CD14-positive monocyte (primary cell): ENCODE measurements around the gene DAB2IP. TPM values are rescaled to one million over a fixed set of nuclear protein-coding genes. Genes with fewer than 3 reads are reported as not detected.

Experiments
- DNase-seq, 3 donors: peaks; one replicate each; pipeline ENCODE4 v3.0.0-alpha.2; 2011 to 2022
- H2AFZ ChIP-seq: 2 replicates; pipeline ENCODE4 v1.6.0; 2012; ENCODE audit warnings: mild to moderate bottlenecking, low read depth, low read length, inconsistent platforms; ENCODE audit not compliant: insufficient read depth, poor library complexity, severe bottlenecking
- H3K27ac ChIP-seq, 2 donors: 1 replicate in 1 of 2; 2 replicates in 1 of 2; pipeline ENCODE4 v1.5.1; 2012 to 2013; ENCODE audit warnings: low read length in 2 of 2, control low read depth in 1 of 2, inconsistent platforms in 1 of 2, low read depth in 1 of 2, mild to moderate bottlenecking in 1 of 2
- H3K27me3 ChIP-seq, 2 donors: one replicate each; pipeline versions ENCODE4 v1.6.0 to v1.6.1; 2011 to 2013; ENCODE audit warnings: low read length in 2 of 2; ENCODE audit not compliant: control insufficient read depth in 2 of 2, insufficient read depth in 2 of 2
- H3K36me3 ChIP-seq, 2 donors: replicated peaks in 1 of 2; 1 replicate in 1 of 2; 2 replicates in 1 of 2; pipeline versions ENCODE4 v1.5.1 to v1.6.1; 2012 to 2013; ENCODE audit warnings: low read length in 2 of 2, control low read depth in 1 of 2, inconsistent platforms in 1 of 2, mild to moderate bottlenecking in 1 of 2; ENCODE audit not compliant: insufficient read depth in 2 of 2, control insufficient read depth in 1 of 2
- H3K4me1 ChIP-seq, 2 donors: 1 replicate in 1 of 2; 2 replicates in 1 of 2; pipeline versions ENCODE4 v1.5.1 to v1.6.1; 2012 to 2013; ENCODE audit warnings: low read length in 2 of 2, control low read depth in 1 of 2, inconsistent platforms in 1 of 2, mild to moderate bottlenecking in 1 of 2, moderate library complexity in 1 of 2; ENCODE audit not compliant: insufficient read depth in 2 of 2, control insufficient read depth in 1 of 2
- H3K4me2 ChIP-seq: replicated peaks from 2 replicates; pipeline ENCODE3; 2012; ENCODE audit warnings: low read length, moderate library complexity, mild to moderate bottlenecking; ENCODE audit not compliant: poor library complexity, severe bottlenecking; ENCODE audit errors: extremely low read depth
- H3K4me3 ChIP-seq, 3 experiments: fragments of 200-600 bp in 1 of 3; sonication (generic) in 1 of 3; replicated peaks in 1 of 3; 1 replicate in 2 of 3; 2 replicates in 1 of 3; pipeline ENCODE4 v1.5.1; 2011 to 2013; ENCODE audit warnings: low read length in 3 of 3, mild to moderate bottlenecking in 3 of 3, control low read depth in 2 of 3, low read depth in 2 of 3, inconsistent platforms in 1 of 3, moderate library complexity in 1 of 3
- H3K79me2 ChIP-seq: 2 replicates; pipeline ENCODE4 v1.6.0; 2012; ENCODE audit warnings: mild to moderate bottlenecking, control low read depth, inconsistent platforms, low read length, moderate library complexity; ENCODE audit not compliant: insufficient read depth
- H3K9ac ChIP-seq: 2 replicates; pipeline ENCODE4 v1.6.0; 2017; ENCODE audit warnings: low read length, mild to moderate bottlenecking; ENCODE audit not compliant: insufficient read depth, poor library complexity, severe bottlenecking
- H3K9me3 ChIP-seq, 2 donors: replicated peaks in 1 of 2; 1 replicate in 1 of 2; 2 replicates in 1 of 2; pipeline versions ENCODE4 v1.5.1 to v1.6.1; 2012 to 2013; ENCODE audit warnings: low read length in 2 of 2, control low read depth in 1 of 2; ENCODE audit not compliant: control insufficient read depth in 1 of 2, insufficient read depth in 1 of 2
- H4K20me1 ChIP-seq: 2 replicates; pipeline ENCODE4 v1.6.0; 2012; ENCODE audit warnings: mild to moderate bottlenecking, low read length, control low read depth, moderate library complexity; ENCODE audit not compliant: insufficient read depth
- H3K27ac Mint-ChIP-seq, 7 donors: one replicate each; pipeline ENCODE4 v1.8.0; 2020; ENCODE audit warnings: mild to moderate bottlenecking in 7 of 7, mixed read lengths in 7 of 7, moderate library complexity in 6 of 7, inconsistent platforms in 2 of 7
- H3K27me3 Mint-ChIP-seq, 3 donors: one replicate each; pipeline ENCODE4 v1.8.0; 2021 to 2022; ENCODE audit warnings: low read depth in 3 of 3, mild to moderate bottlenecking in 3 of 3, mixed read lengths in 3 of 3, moderate library complexity in 3 of 3, inconsistent platforms in 1 of 3
- H3K36me3 Mint-ChIP-seq, 2 donors: one replicate each; pipeline ENCODE4 v1.8.0; 2020; ENCODE audit warnings: mixed read lengths in 2 of 2, inconsistent platforms in 1 of 2, mild to moderate bottlenecking in 1 of 2
- H3K4me1 Mint-ChIP-seq: one replicate; pipeline ENCODE4 v1.8.0; 2020; ENCODE audit warnings: mild to moderate bottlenecking, mixed read lengths
- H3K4me3 Mint-ChIP-seq, 2 donors: one replicate each; pipeline ENCODE4 v1.8.0; 2020; ENCODE audit warnings: mild to moderate bottlenecking in 2 of 2, mixed read lengths in 2 of 2, moderate library complexity in 1 of 2
- H3K9me3 Mint-ChIP-seq, 7 donors: one replicate each; pipeline ENCODE4 v1.8.0; 2020 to 2022; ENCODE audit warnings: mixed read lengths in 7 of 7, mild to moderate bottlenecking in 6 of 7, moderate library complexity in 6 of 7, inconsistent platforms in 2 of 7
- WGBS: methylation state at CpG from one replicate; pipeline ENCODE4 v1.1.5; 2013; ENCODE audit warnings: missing lambda C conversion rate; ENCODE audit not compliant: insufficient coverage; 5-methylcytosine and 5-hydroxymethylcytosine counted together
- intact Hi-C, 2 donors: fragments of 100-400 bp; cut with micrococcal nuclease; formaldehyde crosslinking; loops; one replicate each; pipeline versions ENCODE4 v1.15.0 to v1.15.1; 2023
- polyA minus RNA-seq: library from RNA; depleted of rRNA, polyadenylated mRNA; stranded (reverse); fragments of >200 nt; gene quantifications from 2 replicates; pipeline ENCODE4 v1.2.3, GENCODE V29; 2012
- polyA plus RNA-seq, 3 donors: library from polyadenylated mRNA; depleted of rRNA in 1 of 3; unstranded in 2 of 3; stranded (reverse) in 1 of 3; fragments of 300-500 nt in 2 of 3; fragments of >200 nt in 1 of 3; fragmentation: Illumina TruSeq in 2 of 3; gene quantifications; 1 replicate in 2 of 3; 2 replicates in 1 of 3; pipeline ENCODE4 v1.2.3, GENCODE V29; 2012 to 2021
- total RNA-seq, 12 experiments: library from RNA in 1 of 12; stranded (reverse) in 1 of 12; fragments of 120-200 nt in 1 of 12; gene quantifications; one replicate each; pipeline ENCODE4 v1.2.4 and lab custom pipeline; 2013 to 2026; ENCODE audit warnings: mixed read lengths in 6 of 12, inconsistent platforms in 1 of 12
- TF ChIP-seq, protein P1 (sequence below): fragments of 200-600 bp; IDR thresholded peaks from one replicate; pipeline ENCODE4 v1.8.0; 2022; ENCODE audit warnings: antibody characterized with exemption, mild to moderate bottlenecking

The DAB2IP gene
- total RNA-seq (2013), result 0.19 TPM
- polyA plus RNA-seq (under 1 TPM in 1 of 3 donors, not detected in 2; 0.13 TPM), polyA minus RNA-seq (0.08 and 0.14 TPM in 2 replicates), total RNA-seq (lab: John Stamatoyannopoulos, UW) (0.07 to 4.1 (median 0.39) reads per million in 11 experiments)

DNA sequence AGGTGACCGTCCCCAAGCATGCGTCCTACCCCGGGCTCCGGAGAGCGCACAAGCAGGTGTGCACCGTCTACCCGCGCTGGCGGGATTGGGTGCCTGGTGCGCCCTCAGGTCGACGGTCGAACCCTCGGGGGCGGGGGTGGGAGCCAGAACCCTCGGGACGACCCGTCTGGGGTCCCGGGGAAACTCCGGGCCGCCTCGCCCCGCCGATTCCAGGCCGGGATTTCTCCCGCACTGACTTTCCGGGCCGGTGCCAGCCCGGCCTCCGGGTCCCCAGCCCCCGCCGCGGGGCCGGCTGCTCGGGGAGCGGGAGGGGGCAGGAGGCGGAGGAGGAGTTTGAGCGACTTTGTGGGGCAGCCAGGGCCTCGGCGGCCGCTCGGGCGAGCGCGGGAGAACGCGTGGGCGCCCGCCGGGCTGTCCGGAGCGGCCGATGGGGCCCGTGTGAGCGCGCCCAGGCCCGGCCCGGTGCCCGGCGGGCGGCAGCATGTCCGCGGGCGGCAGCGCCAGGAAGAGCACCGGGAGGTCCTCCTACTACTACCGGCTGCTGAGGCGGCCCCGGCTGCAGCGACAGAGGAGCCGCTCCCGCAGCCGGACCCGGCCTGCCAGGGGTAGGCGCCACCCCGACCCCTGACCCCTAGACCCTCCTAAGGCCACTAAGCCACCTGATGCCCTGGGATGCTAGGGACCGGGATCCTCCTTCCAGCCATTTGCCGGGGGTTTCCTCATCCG, at the start of gene DAB2IP:
DAB2IP (plus strand) TSS at position 340 of the 726 bp plus-strand sequence; CDS start at position 482, 142 bp downstream.
- no peak for DNase-seq

DNA sequence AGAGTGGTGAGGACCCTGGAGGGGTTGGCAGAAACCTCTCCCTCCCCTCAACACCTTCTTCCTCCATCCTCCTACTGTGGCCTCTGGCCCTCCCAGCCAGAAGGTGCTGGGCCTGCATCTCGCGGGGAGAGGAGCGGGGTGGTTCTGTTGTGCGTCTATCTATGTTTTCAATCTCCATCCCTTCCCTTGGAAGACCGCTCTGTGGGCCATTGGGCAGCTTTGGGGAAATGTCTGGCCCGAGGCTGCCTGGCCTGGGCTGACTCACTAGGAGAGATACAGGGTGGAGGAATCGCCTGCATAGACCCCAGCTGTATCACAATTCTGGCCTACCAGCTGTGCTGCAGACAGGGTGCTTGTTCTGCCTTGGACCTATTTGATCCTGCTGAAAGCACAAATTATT, 48.4 kb upstream of the DAB2IP start:
- peaks cover under 1 to 12% of the 10 kb centered on the region in 2 donors for H3K9me3 ChIP-seq
- H3K27me3 ChIP-seq, result peaks cover 22 to 28% of the 10 kb centered on the region in 2 donors
- intact Hi-C loops, result loop anchor here (5.0 to 10.0 kb wide), 2 partner anchors 48 to 51 kb away; no protein-coding TSS in a partner anchor
- H3K36me3 ChIP-seq, result no peaks in the 10 kb centered on the region
- H3K79me2 ChIP-seq, result no peaks in the 10 kb centered on the region
- TF ChIP-seq, protein P1, sequence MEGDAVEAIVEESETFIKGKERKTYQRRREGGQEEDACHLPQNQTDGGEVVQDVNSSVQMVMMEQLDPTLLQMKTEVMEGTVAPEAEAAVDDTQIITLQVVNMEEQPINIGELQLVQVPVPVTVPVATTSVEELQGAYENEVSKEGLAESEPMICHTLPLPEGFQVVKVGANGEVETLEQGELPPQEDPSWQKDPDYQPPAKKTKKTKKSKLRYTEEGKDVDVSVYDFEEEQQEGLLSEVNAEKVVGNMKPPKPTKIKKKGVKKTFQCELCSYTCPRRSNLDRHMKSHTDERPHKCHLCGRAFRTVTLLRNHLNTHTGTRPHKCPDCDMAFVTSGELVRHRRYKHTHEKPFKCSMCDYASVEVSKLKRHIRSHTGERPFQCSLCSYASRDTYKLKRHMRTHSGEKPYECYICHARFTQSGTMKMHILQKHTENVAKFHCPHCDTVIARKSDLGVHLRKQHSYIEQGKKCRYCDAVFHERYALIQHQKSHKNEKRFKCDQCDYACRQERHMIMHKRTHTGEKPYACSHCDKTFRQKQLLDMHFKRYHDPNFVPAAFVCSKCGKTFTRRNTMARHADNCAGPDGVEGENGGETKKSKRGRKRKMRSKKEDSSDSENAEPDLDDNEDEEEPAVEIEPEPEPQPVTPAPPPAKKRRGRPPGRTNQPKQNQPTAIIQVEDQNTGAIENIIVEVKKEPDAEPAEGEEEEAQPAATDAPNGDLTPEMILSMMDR, result no peak
- no peaks in the 10 kb centered on the region for H4K20me1 ChIP-seq
- H2AFZ ChIP-seq, result no peak overlapping the region
- no peak overlapping the region for H3K4me3 ChIP-seq
- Mint-ChIP-seq H3K27me3 (peaks cover 28 to 42% (median 40%) of the 10 kb centered on the region in 3 donors), H3K4me1 (peaks cover 61% of the 10 kb centered on the region), H3K36me3 (peaks cover 3% of the 10 kb centered on the region in 2 donors), H3K9me3 (peaks cover 0 to 19% (median 9%) of the 10 kb centered on the region in 7 donors), H3K27ac (no peak overlapping the region), H3K4me3 (peak overlapping the region in 1 of 2 donors; percentile 15)
- no peak overlapping the region for H3K27ac ChIP-seq
- DNase-seq, result no peak
- no peak overlapping the region for H3K4me2 ChIP-seq
- WGBS, result 88% methylated on average over 4 of the region's 7 CpGs
- peaks cover 57 to 78% of the 10 kb centered on the region in 2 donors for H3K4me1 ChIP-seq
- H3K9ac ChIP-seq, result no peak overlapping the region

More for the DNA sequence above, at the start of gene DAB2IP:
- intact Hi-C loops, result no loop called here
- peaks cover 2 to 12% of the 10 kb centered on the region in 2 donors for H3K4me1 ChIP-seq
- no peaks in the 10 kb centered on the region for H3K79me2 ChIP-seq
- H3K4me3 Mint-ChIP-seq, result peak within 1 kb of the TSS; percentile 6 to 81
- peaks cover 4 to 5% of the 10 kb centered on the region in 2 donors for H3K36me3 Mint-ChIP-seq
- H3K4me1 Mint-ChIP-seq, result peaks cover 13% of the 10 kb centered on the region
- no peak within 1 kb of the TSS for H3K4me3 ChIP-seq
- peaks cover 33 to 63% of the 10 kb centered on the region in 2 donors for H3K27me3 ChIP-seq
- H3K9me3 ChIP-seq, result peaks cover 0 to 17% of the 10 kb centered on the region in 2 donors
- H3K27ac ChIP-seq, result no peak within 1 kb of the TSS
- no peak within 1 kb of the TSS for H3K9ac ChIP-seq
- H3K4me2 ChIP-seq, result peak within 1 kb of the TSS; percentile 10
- H3K9me3 Mint-ChIP-seq, result peaks cover 0 to 15% (median 6%) of the 10 kb centered on the region in 7 donors
- WGBS, result 1% methylated on average over 79 of the region's 79 CpGs
- peaks cover 55 to 81% (median 67%) of the 10 kb centered on the region in 3 donors for H3K27me3 Mint-ChIP-seq
- no peaks in the 10 kb centered on the region for H3K36me3 ChIP-seq
- no peak within 1 kb of the TSS for H2AFZ ChIP-seq
- TF ChIP-seq, protein P1, result no peak
- no peak within 1 kb of the TSS for H3K27ac Mint-ChIP-seq
- H4K20me1 ChIP-seq, result no peaks in the 10 kb centered on the region
